Endothelial cell of umbilical vein (primary cell): ENCODE results near the gene MYO15A. TPM values are rescaled to one million over a fixed set of nuclear protein-coding genes. Genes with fewer than 3 reads are reported as not detected.

ENCODE experiments used
- BruUV-seq: library from RNA; stranded (reverse); fragments of 400-500 nt; replicated peaks from 2 replicates; lab custom pipeline; 2021; lab: Mats Ljungman, UMichigan
- CTCF ChIA-PET: fragments of 300-600, 350-600 bp; sonication (Branson Sonifier 250); formaldehyde crosslinking; loops from one replicate; lab custom pipeline; 2021; ENCODE audit warnings: antibody characterized with exemption, inconsistent platforms; lab: Charles Lee
- POLR2A ChIA-PET: fragments of 300-600, 350-600 bp; sonication (Branson Sonifier 250); formaldehyde crosslinking; loops from one replicate; lab custom pipeline; 2021; ENCODE audit warnings: antibody characterized with exemption, inconsistent platforms; lab: Charles Lee
- DNase-seq: peaks from one replicate; pipeline ENCODE4 v3.0.0-alpha.2; 2011; ENCODE audit warnings: low read depth, low spot score
- FAIRE-seq: peaks from 2 replicates; lab custom pipeline; 2011; peaks lifted over from hg19 to GRCh38; lab: Jason Lieb, UNC
- H2AFZ ChIP-seq: 2 replicates; pipeline ENCODE4 v1.6.0; 2012; ENCODE audit warnings: low read depth, low read length, control low read depth, inconsistent platforms
- H3K27ac ChIP-seq: 2 replicates; pipeline ENCODE4 v1.5.1; 2011; ENCODE audit warnings: low read depth, mild to moderate bottlenecking, control low read depth, low read length, moderate library complexity; ENCODE audit not compliant: insufficient read depth
- H3K27me3 ChIP-seq, 2 experiments: 2 replicates each; pipeline versions ENCODE4 v1.6.0 to v1.6.1; 2011; ENCODE audit warnings: low read length in 2 of 2, mixed read lengths in 1 of 2; ENCODE audit not compliant: control insufficient read depth in 2 of 2, insufficient read depth in 2 of 2
- H3K36me3 ChIP-seq, 2 experiments: 2 replicates in 1 of 2; 3 replicates in 1 of 2; pipeline ENCODE4 v1.5.1; 2011; ENCODE audit warnings: low read length in 2 of 2, mild to moderate bottlenecking in 1 of 2, moderate library complexity in 1 of 2; ENCODE audit not compliant: control insufficient read depth in 2 of 2, insufficient read depth in 2 of 2; ENCODE audit errors: extremely low read depth in 1 of 2
- H3K4me1 ChIP-seq: 3 replicates; pipeline ENCODE4 v1.5.1; 2011; ENCODE audit warnings: mild to moderate bottlenecking, low read length; ENCODE audit not compliant: control insufficient read depth, insufficient read depth; ENCODE audit errors: extremely low read depth
- H3K4me2 ChIP-seq: 2 replicates; pipeline ENCODE4 v1.6.1; 2011; ENCODE audit warnings: low read length, control low read depth, mixed read lengths; ENCODE audit not compliant: insufficient read depth
- H3K4me3 ChIP-seq, 3 experiments: fragments of 200-600 bp in 1 of 3; sonication (generic), shearing (Covaris generic) in 1 of 3; replicated peaks in 1 of 3; 2 replicates each; pipeline ENCODE4 v1.5.1; 2011 to 2016; ENCODE audit warnings: control low read depth in 3 of 3, low read length in 3 of 3, mild to moderate bottlenecking in 2 of 3, inconsistent platforms in 1 of 3, low read depth in 1 of 3, moderate library complexity in 1 of 3; ENCODE audit not compliant: insufficient read depth in 1 of 3
- H3K79me2 ChIP-seq: 2 replicates; pipeline ENCODE4 v1.6.0; 2012; ENCODE audit warnings: low read length, inconsistent platforms; ENCODE audit not compliant: control insufficient read depth, insufficient read depth
- H3K9ac ChIP-seq: replicated peaks from 2 replicates; pipeline ENCODE3; 2011; ENCODE audit warnings: low read length, control low read depth; ENCODE audit not compliant: insufficient read depth; ENCODE audit errors: extremely low read depth
- H3K9me1 ChIP-seq: replicated peaks from 3 replicates; pipeline ENCODE4 v1.6.0; 2011; ENCODE audit warnings: mild to moderate bottlenecking, low read length; ENCODE audit not compliant: control insufficient read depth, insufficient read depth; ENCODE audit errors: extremely low read depth
- H3K9me3 ChIP-seq: replicated peaks from 2 replicates; pipeline ENCODE4 v1.5.1; 2012; ENCODE audit warnings: low read length, inconsistent platforms; ENCODE audit not compliant: control insufficient read depth, insufficient read depth
- H4K20me1 ChIP-seq: replicated peaks from 2 replicates; pipeline ENCODE3; 2011; ENCODE audit warnings: mild to moderate bottlenecking, low read length; ENCODE audit not compliant: control insufficient read depth, insufficient read depth; ENCODE audit errors: extremely low read depth
- CTCF ChIP-seq, 2 donors: IDR thresholded peaks; 1 replicate in 1 of 2; 2 replicates in 1 of 2; pipeline ENCODE4 v1.5.1; 2011; ENCODE audit warnings: low read length in 2 of 2, mild to moderate bottlenecking in 2 of 2, moderate library complexity in 2 of 2, control low read depth in 1 of 2, inconsistent platforms in 1 of 2, low read depth in 1 of 2; ENCODE audit not compliant: insufficient read depth in 1 of 2; ENCODE audit errors: extremely low read depth in 1 of 2
- EZH2 ChIP-seq: IDR thresholded peaks from 2 replicates; pipeline ENCODE4 v1.6.1; 2012; ENCODE audit warnings: borderline replicate concordance, low read depth, mild to moderate bottlenecking, moderate library complexity, low read length, inconsistent platforms; ENCODE audit not compliant: severe bottlenecking
- FOS ChIP-seq: IDR thresholded peaks from 2 replicates; pipeline ENCODE4 v1.6.1; 2011; ENCODE audit warnings: mild to moderate bottlenecking, low read length, moderate library complexity, borderline replicate concordance; ENCODE audit not compliant: insufficient read depth
- GATA2 ChIP-seq: IDR thresholded peaks from 2 replicates; pipeline ENCODE4 v1.7.0; 2011; ENCODE audit warnings: low read depth, mild to moderate bottlenecking, moderate library complexity, mixed read lengths, low read length; ENCODE audit not compliant: insufficient read length, insufficient read depth
- JUN ChIP-seq: IDR thresholded peaks from 2 replicates; pipeline ENCODE4 v1.6.1; 2011; ENCODE audit warnings: borderline replicate concordance, low read depth; ENCODE audit not compliant: insufficient read length, insufficient read depth
- MAX ChIP-seq: IDR thresholded peaks from 2 replicates; pipeline ENCODE4 v1.6.1; 2011; ENCODE audit not compliant: insufficient read depth, insufficient read length
- MYC ChIP-seq: IDR thresholded peaks from one replicate; pipeline ENCODE4 v1.6.1; 2011; ENCODE audit warnings: mild to moderate bottlenecking, low read depth, low read length
- POLR2A ChIP-seq: IDR thresholded peaks from 2 replicates; pipeline ENCODE4 v1.6.1; 2012; ENCODE audit warnings: low read depth, mild to moderate bottlenecking, control low read depth, low read length
- POLR2AphosphoS5 ChIP-seq: IDR thresholded peaks from 2 replicates; pipeline ENCODE4 v1.6.1; 2012; ENCODE audit warnings: low read depth, mild to moderate bottlenecking, control low read depth, low read length, moderate library complexity; ENCODE audit not compliant: insufficient read depth
- dilution Hi-C: fragments of 300-500 bp; cut with MboI; formaldehyde crosslinking; loops from one replicate; pipeline ENCODE4 v1.15.0; 2019; ENCODE audit warnings: low sequenced_read_pairs; ENCODE audit not compliant: extremely low pct_ligation_motif_present
- intact Hi-C: fragments of 100-400 bp; cut with micrococcal nuclease; formaldehyde crosslinking; loops from one replicate; pipeline ENCODE4 v1.10.0; 2022
- polyA plus RNA-seq, 4 experiments: library from polyadenylated mRNA; depleted of rRNA in 3 of 4; stranded (reverse) in 3 of 4; unstranded in 1 of 4; fragments of >200 nt; gene quantifications; 2 replicates each; pipeline versions ENCODE4 v1.2.1 to v1.2.3, GENCODE V29; 2011 to 2012; ENCODE audit warnings: missing spikeins in 1 of 4
- total RNA-seq: library from RNA; stranded (reverse); gene quantifications from 2 replicates; pipeline ENCODE4 v1.2.3, GENCODE V29; 2021

Gene MYO15A
- total and polyA plus RNA-seq, 2 donors (not counting 3 experiments of a cell fraction or from before 2014, with no cell fraction given), result 0.46 to 0.82 TPM

GRCh38 chr17:18079543-18079942, 29.0 kb upstream of the MYO15A start:
- dilution Hi-C loops (no loop called here), intact Hi-C loops (no loop called here)
- no peak overlapping the region for H3K9ac ChIP-seq
- H3K4me2 ChIP-seq, result no peak overlapping the region
- TF ChIP-seq JUN (no peak), MYC (no peak), EZH2 (no peak), MAX (no peak), GATA2 (no peak), POLR2A (no peak), POLR2AphosphoS5 (no peak), CTCF (IDR thresholded peaks at IDR 0.05; ENCODE audit: extremely low read depth in 1 of 2, insufficient read depth in 1 of 2, low read depth in 1 of 2, low read length in 2 of 2) (no peak), FOS (no peak)
- no peaks in the 10 kb centered on the region for H4K20me1 ChIP-seq
- no peak for DNase-seq
- ChIA-PET POLR2A (no interaction called here), CTCF (no interaction called here)
- no peaks in the 10 kb centered on the region for H3K79me2 ChIP-seq
- H3K27ac ChIP-seq, result no peak overlapping the region
- H3K9me1 ChIP-seq, result no peaks in the 10 kb centered on the region
- no peak overlapping the region for H3K4me3 ChIP-seq
- no peak overlapping the region for H2AFZ ChIP-seq
- BruUV-seq, result no TSS peak
- no peaks in the 10 kb centered on the region for H3K4me1 ChIP-seq
- FAIRE-seq, result no peak
- peaks cover 5 to 9% of the 10 kb centered on the region in 2 experiments for H3K27me3 ChIP-seq
- no peaks in the 10 kb centered on the region for H3K9me3 ChIP-seq
- H3K36me3 ChIP-seq, result no peaks in the 10 kb centered on the region
